Thoracic aorta (tissue), 2 donors: ENCODE data around the gene GGA2. TPM values are rescaled to one million over a fixed set of nuclear protein-coding genes. Genes with fewer than 3 reads are reported as not detected.

ENCODE experiments used
- ATAC-seq: fragments of 150-250 bp; one replicate; pipeline ENCODE4 v1.8.0; 2017; ENCODE audit warnings: low read depth; ENCODE audit not compliant: insufficient number of reproducible peaks, low FRiP score
- DNase-seq: peaks from one replicate; pipeline ENCODE4 v3.0.0-alpha.2; 2020; ENCODE audit warnings: low spot score
- H3K27ac ChIP-seq, 2 donors: fragments of 200-600 bp; sonication (generic); 1 replicate in 1 of 2; 2 replicates in 1 of 2; pipeline ENCODE4 v1.5.1; 2016; ENCODE audit warnings: mild to moderate bottlenecking in 2 of 2, moderate library complexity in 2 of 2
- H3K27me3 ChIP-seq: fragments of 200-600 bp; sonication (generic); replicated peaks from 2 replicates; pipeline ENCODE4 v1.6.0; 2016; ENCODE audit warnings: mild to moderate bottlenecking; ENCODE audit not compliant: insufficient read depth
- H3K36me3 ChIP-seq: fragments of 200-600 bp; sonication (generic); one replicate; pipeline ENCODE4 v1.5.1; 2016
- H3K4me1 ChIP-seq, 2 donors: fragments of 200-600 bp; sonication (generic); 1 replicate in 1 of 2; 2 replicates in 1 of 2; pipeline versions ENCODE4 v1.5.1 to v1.6.0; 2016; ENCODE audit warnings: low read depth in 2 of 2, mild to moderate bottlenecking in 1 of 2; ENCODE audit not compliant: control insufficient read depth in 1 of 2
- H3K4me3 ChIP-seq: fragments of 200-600 bp; sonication (generic); 2 replicates; pipeline ENCODE4 v1.5.1; 2016; ENCODE audit warnings: mild to moderate bottlenecking
- H3K9me3 ChIP-seq: fragments of 200-600 bp; sonication (generic); 2 replicates; pipeline ENCODE4 v1.5.1; 2016
- total RNA-seq, 2 donors: library from RNA; depleted of rRNA; stranded (reverse); fragments of >200 nt; gene quantifications; one replicate each; pipeline versions ENCODE4 v1.1.0 to v1.2.3, GENCODE V29; 2016
- TF ChIP-seq, protein P1 (sequence below): fragments of 200-600 bp; sonication (generic); IDR thresholded peaks from one replicate; pipeline ENCODE4 v1.5.1; 2019; ENCODE audit warnings: antibody characterized with exemption

GGA2 gene
- total RNA-seq, 2 donors from 2014 or later = 61.7 to 61.9 TPM

DNA sequence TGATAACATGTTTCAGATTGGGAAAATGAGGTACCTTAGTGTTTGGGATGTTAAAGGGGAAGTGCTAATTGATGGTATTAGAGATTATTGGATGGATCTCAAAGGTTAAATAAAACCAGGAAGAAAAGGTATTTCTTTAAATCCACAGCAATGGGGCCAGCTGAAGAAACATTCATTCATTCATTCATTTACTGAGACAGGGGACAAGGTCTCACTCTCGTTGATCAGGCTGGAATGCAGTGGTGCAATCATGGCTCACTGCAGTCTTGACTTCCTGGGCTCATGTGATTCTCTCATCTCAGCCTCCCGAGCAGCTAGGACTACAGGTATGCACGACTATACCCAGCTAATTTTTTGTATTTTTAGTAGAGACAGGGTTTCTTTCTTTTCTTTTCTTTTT, 27.1 kb upstream of the GGA2 start:
- Histone ChIP-seq H3K4me1 (no peaks in the 10 kb centered on the region), H3K27me3 (no peaks in the 10 kb centered on the region), H3K27ac (no peak overlapping the region), H3K9me3 (no peaks in the 10 kb centered on the region), H3K4me3 (no peak overlapping the region), H3K36me3 (peaks cover 17% of the 10 kb centered on the region)
- TF ChIP-seq, protein P1, sequence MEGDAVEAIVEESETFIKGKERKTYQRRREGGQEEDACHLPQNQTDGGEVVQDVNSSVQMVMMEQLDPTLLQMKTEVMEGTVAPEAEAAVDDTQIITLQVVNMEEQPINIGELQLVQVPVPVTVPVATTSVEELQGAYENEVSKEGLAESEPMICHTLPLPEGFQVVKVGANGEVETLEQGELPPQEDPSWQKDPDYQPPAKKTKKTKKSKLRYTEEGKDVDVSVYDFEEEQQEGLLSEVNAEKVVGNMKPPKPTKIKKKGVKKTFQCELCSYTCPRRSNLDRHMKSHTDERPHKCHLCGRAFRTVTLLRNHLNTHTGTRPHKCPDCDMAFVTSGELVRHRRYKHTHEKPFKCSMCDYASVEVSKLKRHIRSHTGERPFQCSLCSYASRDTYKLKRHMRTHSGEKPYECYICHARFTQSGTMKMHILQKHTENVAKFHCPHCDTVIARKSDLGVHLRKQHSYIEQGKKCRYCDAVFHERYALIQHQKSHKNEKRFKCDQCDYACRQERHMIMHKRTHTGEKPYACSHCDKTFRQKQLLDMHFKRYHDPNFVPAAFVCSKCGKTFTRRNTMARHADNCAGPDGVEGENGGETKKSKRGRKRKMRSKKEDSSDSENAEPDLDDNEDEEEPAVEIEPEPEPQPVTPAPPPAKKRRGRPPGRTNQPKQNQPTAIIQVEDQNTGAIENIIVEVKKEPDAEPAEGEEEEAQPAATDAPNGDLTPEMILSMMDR = no peak
- DNase-seq = no peak
- ATAC-seq = no peak

DNA sequence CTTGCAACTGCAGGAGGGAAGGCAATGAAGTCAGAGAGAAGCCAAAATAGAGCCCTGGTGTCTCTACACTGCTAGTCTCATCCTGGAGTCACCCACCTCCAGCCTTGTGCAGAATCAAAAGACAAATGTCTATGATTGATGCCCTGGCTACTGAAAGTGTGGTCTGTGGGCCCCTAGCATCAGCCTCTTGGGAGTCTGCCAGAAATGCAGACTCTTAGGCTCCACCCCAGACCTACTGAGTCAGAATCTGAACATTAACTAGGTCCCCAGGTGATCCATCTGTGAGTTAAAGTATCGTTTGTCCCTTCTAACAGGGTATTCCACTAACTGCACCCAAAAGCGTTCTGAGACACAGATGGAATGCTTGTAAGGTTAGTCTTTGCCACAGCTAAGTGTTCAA, 25.6 kb upstream of the GGA2 start:
- DNase-seq (no peak), ATAC-seq (no peak)
- no peaks in the 10 kb centered on the region for H3K27me3 ChIP-seq
- H3K9me3 ChIP-seq = no peaks in the 10 kb centered on the region
- no peak overlapping the region for H3K27ac ChIP-seq
- TF ChIP-seq, protein P1 = no peak
- H3K36me3 ChIP-seq = peaks cover 17% of the 10 kb centered on the region
- H3K4me1 ChIP-seq = no peaks in the 10 kb centered on the region
- no peak overlapping the region for H3K4me3 ChIP-seq

DNA sequence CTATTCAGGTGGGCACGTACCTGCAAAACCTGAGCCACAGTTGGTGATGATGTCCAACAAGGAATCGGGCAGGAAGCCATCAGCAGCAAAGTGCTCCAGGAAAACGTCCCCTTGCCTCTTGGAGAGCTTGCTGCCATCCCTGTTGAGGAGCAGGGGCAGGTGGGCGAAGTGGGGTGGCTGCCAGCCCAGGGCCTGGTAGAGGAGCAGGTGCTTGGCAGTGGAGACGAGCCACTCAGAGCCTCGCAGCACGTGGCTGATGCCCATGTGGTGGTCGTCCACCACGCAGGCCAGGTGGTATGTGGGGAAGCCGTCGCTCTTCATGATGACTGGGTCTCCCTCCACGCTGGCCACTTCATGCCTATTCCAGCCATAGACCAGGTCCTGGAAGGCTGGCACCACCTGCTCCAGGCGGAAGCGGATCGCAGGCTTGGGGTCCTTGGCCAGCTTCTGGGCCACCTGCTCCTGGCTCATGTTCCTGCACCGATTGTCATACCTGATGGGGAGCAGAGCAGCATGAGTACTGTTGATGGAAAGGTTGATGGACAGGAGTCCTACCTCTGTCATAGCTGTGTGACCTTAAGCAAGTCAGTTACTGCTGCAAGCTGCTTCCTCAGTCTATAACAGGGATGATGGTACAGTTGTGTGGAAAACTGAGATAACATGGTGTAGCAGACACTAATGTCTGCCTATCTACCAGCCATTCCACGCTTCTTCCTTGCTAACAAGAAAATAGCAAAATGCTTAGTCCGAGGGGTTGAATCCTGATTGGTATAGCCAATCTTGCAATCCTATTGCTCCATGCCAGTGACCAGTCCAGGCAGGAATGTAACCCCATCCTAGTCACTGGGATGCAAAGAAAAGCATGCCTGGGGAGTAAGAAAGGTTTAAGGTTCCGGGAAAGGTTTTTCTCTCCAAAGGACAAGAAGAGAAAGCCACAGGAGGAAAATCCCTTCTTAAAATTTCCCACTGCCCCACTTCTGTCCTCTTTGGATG, 24.9 kb upstream of the GGA2 start:
- peaks cover 17% of the 10 kb centered on the region for H3K36me3 ChIP-seq
- DNase-seq = no peak
- H3K27ac ChIP-seq = no peak overlapping the region
- H3K4me3 ChIP-seq = no peak overlapping the region
- no peak for ATAC-seq
- no peaks in the 10 kb centered on the region for H3K27me3 ChIP-seq
- TF ChIP-seq, protein P1 = no peak
- H3K9me3 ChIP-seq = no peaks in the 10 kb centered on the region
- no peaks in the 10 kb centered on the region for H3K4me1 ChIP-seq

DNA sequence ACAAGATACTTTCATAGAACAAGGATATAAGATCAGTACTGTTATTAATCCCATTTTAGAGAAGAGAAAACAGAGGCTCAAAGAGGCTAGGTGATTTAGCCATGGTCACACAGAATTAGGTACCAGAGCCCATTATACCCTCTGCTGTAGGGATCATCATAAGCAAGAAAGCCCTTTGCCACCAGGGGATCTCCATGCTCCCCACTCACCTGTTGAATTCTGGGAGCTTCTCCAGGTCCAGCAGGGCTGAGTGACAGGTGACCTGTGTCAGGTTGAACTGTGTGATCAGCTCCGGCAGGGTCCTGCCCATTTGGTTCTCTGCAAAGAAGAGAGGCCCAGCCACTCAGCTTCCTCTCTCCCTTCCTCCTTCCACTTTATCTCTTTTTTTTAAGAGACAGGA, 22.2 kb upstream of the GGA2 start:
- no peak for ATAC-seq
- Histone ChIP-seq H3K36me3 (peaks cover 22% of the 10 kb centered on the region), H3K27ac (no peak overlapping the region), H3K4me3 (no peak overlapping the region), H3K9me3 (no peaks in the 10 kb centered on the region), H3K27me3 (no peaks in the 10 kb centered on the region), H3K4me1 (no peaks in the 10 kb centered on the region)
- DNase-seq = no peak
- TF ChIP-seq, protein P1 = no peak

DNA sequence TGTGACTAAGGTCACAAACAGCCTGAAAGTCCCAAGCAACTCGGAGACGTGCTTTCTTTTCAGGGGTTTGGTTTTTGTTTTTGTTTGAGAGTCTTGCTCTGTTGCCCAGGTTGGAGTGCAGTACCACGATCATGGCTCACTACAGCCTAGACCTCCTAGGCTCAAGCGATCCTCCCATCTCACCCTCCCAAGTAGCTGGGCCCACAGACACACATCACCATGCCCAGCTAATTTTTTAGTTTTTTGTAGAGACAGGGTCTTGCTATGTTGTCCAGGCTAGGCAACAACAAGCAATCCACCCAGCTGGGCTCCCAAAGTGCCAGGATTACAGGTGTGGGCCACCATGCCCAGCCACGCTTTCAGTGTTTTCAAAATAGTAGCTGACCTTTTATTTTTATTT, 19.8 kb upstream of the GGA2 start:
- TF ChIP-seq, protein P1 = no peak
- no peak overlapping the region for H3K27ac ChIP-seq
- no peaks in the 10 kb centered on the region for H3K27me3 ChIP-seq
- peaks cover 17% of the 10 kb centered on the region for H3K36me3 ChIP-seq
- no peak overlapping the region for H3K4me3 ChIP-seq
- no peak for DNase-seq
- ATAC-seq = no peak
- H3K4me1 ChIP-seq = no peaks in the 10 kb centered on the region
- H3K9me3 ChIP-seq = no peaks in the 10 kb centered on the region
